Neural progenitor cell (in vitro differentiated cells): ENCODE results near the gene LTBP3. TPM values are rescaled to one million over a fixed set of nuclear protein-coding genes. Genes with fewer than 3 reads are reported as not detected.
A peak's percentile ranks its signal among the peaks of the same experiment; 100 is the strongest.

Source experiments
- DNase-seq: peaks from one replicate; pipeline ENCODE4 v3.0.0-alpha.2; 2016; ENCODE audit warnings: low spot score
- H2AFZ ChIP-seq: fragments of 200-600 bp; sonication (generic); replicated peaks from 2 replicates; pipeline ENCODE4 v1.6.1; 2016; ENCODE audit warnings: antibody characterized with exemption
- H3F3A ChIP-seq: fragments of 200-600 bp; sonication (generic); 2 replicates; pipeline ENCODE4 v1.6.1; 2016; ENCODE audit warnings: antibody characterized with exemption, low read depth
- H3K27ac ChIP-seq: fragments of 200-600 bp; sonication (generic); 2 replicates; pipeline ENCODE4 v1.5.1; 2016; ENCODE audit warnings: mild to moderate bottlenecking
- H3K27me3 ChIP-seq: fragments of 200-600 bp; sonication (generic); 2 replicates; pipeline ENCODE4 v1.6.1; 2016; ENCODE audit warnings: mild to moderate bottlenecking, moderate library complexity
- H3K36me3 ChIP-seq: fragments of 200-600 bp; sonication (generic); 2 replicates; pipeline ENCODE4 v1.5.1; 2016
- H3K4me1 ChIP-seq: fragments of 200-600 bp; sonication (generic); 2 replicates; pipeline ENCODE4 v1.6.1; 2016; ENCODE audit warnings: mixed run types
- H3K4me2 ChIP-seq: fragments of 200-600 bp; sonication (generic); 2 replicates; pipeline ENCODE4 v1.6.1; 2016
- H3K4me3 ChIP-seq: fragments of 200-600 bp; sonication (generic); 2 replicates; pipeline ENCODE4 v1.5.1; 2016
- H3K79me2 ChIP-seq: fragments of 200-600 bp; sonication (generic); 2 replicates; pipeline ENCODE4 v1.6.1; 2016; ENCODE audit warnings: low read depth
- H3K9ac ChIP-seq: fragments of 200-600 bp; sonication (generic); 2 replicates; pipeline ENCODE4 v1.6.1; 2016
- H3K9me3 ChIP-seq: fragments of 200-600 bp; sonication (generic); 2 replicates; pipeline ENCODE4 v1.5.1; 2016; ENCODE audit warnings: low read depth
- H4K20me1 ChIP-seq: fragments of 200-600 bp; sonication (generic); 2 replicates; pipeline ENCODE4 v1.6.1; 2016; ENCODE audit warnings: low read depth
- H3K27ac Mint-ChIP-seq: 3 replicates; pipeline ENCODE4 v1.8.0; 2021; ENCODE audit warnings: mixed read lengths
- H3K27me3 Mint-ChIP-seq: 2 replicates; pipeline ENCODE4 v1.8.0; 2022; ENCODE audit warnings: low read depth, mild to moderate bottlenecking, inconsistent platforms, moderate library complexity, mixed read lengths; ENCODE audit not compliant: insufficient read depth
- H3K36me3 Mint-ChIP-seq: 3 replicates; pipeline ENCODE4 v1.8.0; 2021; ENCODE audit warnings: mixed read lengths
- H3K4me1 Mint-ChIP-seq: 3 replicates; pipeline ENCODE4 v1.8.0; 2021; ENCODE audit warnings: mixed read lengths
- H3K4me3 Mint-ChIP-seq: 3 replicates; pipeline ENCODE4 v1.8.0; 2021; ENCODE audit warnings: mild to moderate bottlenecking, moderate library complexity, mixed read lengths
- H3K9me3 Mint-ChIP-seq: 3 replicates; pipeline ENCODE4 v1.8.0; 2020; ENCODE audit warnings: mixed read lengths
- EZH2 ChIP-seq: fragments of 200-600 bp; sonication (generic); IDR thresholded peaks from 2 replicates; pipeline ENCODE4 v1.6.1; 2017; ENCODE audit warnings: antibody characterized with exemption, mild to moderate bottlenecking, moderate library complexity
- EZH2phosphoT487 ChIP-seq: fragments of 200-600 bp; sonication (generic); IDR thresholded peaks from 2 replicates; pipeline ENCODE4 v1.6.1; 2017; ENCODE audit warnings: antibody characterized with exemption
- total RNA-seq: library from RNA; depleted of rRNA; stranded (reverse); fragments of >200 nt; gene quantifications from 2 replicates; pipeline ENCODE4 v1.2.3, GENCODE V29; 2015; ENCODE audit warnings: low replicate concordance
- TF ChIP-seq, protein P1 (sequence below): fragments of 200-600 bp; sonication (generic); IDR thresholded peaks from 2 replicates; pipeline ENCODE4 v1.5.1; 2017; ENCODE audit warnings: antibody characterized with exemption, mild to moderate bottlenecking

Gene LTBP3
- total RNA-seq, 1 donor from 2014 or later, result 1.2 TPM

DNA sequence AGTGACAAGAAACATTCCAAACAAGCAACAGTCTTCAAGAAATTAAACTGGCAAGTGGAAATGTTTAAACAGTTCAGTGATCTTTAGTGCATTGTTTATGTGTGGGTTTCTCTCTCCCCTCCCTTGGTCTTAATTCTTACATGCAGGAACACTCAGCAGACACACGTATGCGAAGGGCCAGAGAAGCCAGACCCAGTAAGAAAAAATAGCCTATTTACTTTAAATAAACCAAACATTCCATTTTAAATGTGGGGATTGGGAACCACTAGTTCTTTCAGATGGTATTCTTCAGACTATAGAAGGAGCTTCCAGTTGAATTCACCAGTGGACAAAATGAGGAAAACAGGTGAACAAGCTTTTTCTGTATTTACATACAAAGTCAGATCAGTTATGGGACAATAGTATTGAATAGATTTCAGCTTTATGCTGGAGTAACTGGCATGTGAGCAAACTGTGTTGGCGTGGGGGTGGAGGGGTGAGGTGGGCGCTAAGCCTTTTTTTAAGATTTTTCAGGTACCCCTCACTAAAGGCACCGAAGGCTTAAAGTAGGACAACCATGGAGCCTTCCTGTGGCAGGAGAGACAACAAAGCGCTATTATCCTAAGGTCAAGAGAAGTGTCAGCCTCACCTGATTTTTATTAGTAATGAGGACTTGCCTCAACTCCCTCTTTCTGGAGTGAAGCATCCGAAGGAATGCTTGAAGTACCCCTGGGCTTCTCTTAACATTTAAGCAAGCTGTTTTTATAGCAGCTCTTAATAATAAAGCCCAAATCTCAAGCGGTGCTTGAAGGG, 53.3 kb downstream of the LTBP3 start:
- Histone ChIP-seq H3K9ac (peak overlapping the region; percentile 100), H4K20me1 (peaks cover 82% of the 10 kb centered on the region), H2AFZ (no peak overlapping the region), H3K9me3 (no peaks in the 10 kb centered on the region), H3K4me1 (peaks cover 7% of the 10 kb centered on the region), H3K36me3 (peaks cover 65% of the 10 kb centered on the region), H3K4me2 (peak overlapping the region; percentile 98), H3F3A (peaks cover 91% of the 10 kb centered on the region), H3K4me3 (peak overlapping the region; percentile 93), H3K79me2 (peaks cover 90% of the 10 kb centered on the region), H3K27ac (peak overlapping the region; percentile 67), H3K27me3 (no peaks in the 10 kb centered on the region)
- Mint-ChIP-seq H3K9me3 (peaks cover 4% of the 10 kb centered on the region), H3K36me3 (peaks cover 27% of the 10 kb centered on the region), H3K27ac (no peak overlapping the region), H3K27me3 (peaks cover 33% of the 10 kb centered on the region), H3K4me3 (no peak overlapping the region), H3K4me1 (peaks cover 37% of the 10 kb centered on the region)
- TF ChIP-seq EZH2phosphoT487 (no peak), EZH2 (no peak)
- TF ChIP-seq, protein P1, sequence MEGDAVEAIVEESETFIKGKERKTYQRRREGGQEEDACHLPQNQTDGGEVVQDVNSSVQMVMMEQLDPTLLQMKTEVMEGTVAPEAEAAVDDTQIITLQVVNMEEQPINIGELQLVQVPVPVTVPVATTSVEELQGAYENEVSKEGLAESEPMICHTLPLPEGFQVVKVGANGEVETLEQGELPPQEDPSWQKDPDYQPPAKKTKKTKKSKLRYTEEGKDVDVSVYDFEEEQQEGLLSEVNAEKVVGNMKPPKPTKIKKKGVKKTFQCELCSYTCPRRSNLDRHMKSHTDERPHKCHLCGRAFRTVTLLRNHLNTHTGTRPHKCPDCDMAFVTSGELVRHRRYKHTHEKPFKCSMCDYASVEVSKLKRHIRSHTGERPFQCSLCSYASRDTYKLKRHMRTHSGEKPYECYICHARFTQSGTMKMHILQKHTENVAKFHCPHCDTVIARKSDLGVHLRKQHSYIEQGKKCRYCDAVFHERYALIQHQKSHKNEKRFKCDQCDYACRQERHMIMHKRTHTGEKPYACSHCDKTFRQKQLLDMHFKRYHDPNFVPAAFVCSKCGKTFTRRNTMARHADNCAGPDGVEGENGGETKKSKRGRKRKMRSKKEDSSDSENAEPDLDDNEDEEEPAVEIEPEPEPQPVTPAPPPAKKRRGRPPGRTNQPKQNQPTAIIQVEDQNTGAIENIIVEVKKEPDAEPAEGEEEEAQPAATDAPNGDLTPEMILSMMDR, result no peak
- DNase-seq, result no peak

DNA sequence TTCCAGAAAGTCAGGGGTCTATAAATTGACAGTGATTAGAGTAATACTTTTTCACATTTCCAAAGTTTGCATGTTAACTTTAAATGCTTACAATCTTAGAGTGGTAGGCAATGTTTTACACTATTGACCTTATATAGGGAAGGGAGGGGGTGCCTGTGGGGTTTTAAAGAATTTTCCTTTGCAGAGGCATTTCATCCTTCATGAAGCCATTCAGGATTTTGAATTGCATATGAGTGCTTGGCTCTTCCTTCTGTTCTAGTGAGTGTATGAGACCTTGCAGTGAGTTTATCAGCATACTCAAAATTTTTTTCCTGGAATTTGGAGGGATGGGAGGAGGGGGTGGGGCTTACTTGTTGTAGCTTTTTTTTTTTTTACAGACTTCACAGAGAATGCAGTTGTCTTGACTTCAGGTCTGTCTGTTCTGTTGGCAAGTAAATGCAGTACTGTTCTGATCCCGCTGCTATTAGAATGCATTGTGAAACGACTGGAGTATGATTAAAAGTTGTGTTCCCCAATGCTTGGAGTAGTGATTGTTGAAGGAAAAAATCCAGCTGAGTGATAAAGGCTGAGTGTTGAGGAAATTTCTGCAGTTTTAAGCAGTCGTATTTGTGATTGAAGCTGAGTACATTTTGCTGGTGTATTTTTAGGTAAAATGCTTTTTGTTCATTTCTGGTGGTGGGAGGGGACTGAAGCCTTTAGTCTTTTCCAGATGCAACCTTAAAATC, 54.0 kb downstream of the LTBP3 start:
- Mint-ChIP-seq H3K36me3 (peaks cover 27% of the 10 kb centered on the region), H3K4me3 (no peak overlapping the region), H3K4me1 (peaks cover 34% of the 10 kb centered on the region), H3K27ac (no peak overlapping the region), H3K27me3 (peaks cover 30% of the 10 kb centered on the region), H3K9me3 (peaks cover 4% of the 10 kb centered on the region)
- H3K79me2 ChIP-seq, result peaks cover 90% of the 10 kb centered on the region
- H3K9ac ChIP-seq, result peak overlapping the region; percentile 100
- H3K27me3 ChIP-seq, result no peaks in the 10 kb centered on the region
- H3F3A ChIP-seq, result peaks cover 98% of the 10 kb centered on the region
- no peak for DNase-seq
- H3K36me3 ChIP-seq, result peaks cover 72% of the 10 kb centered on the region
- H3K4me1 ChIP-seq, result peaks cover 7% of the 10 kb centered on the region
- no peaks in the 10 kb centered on the region for H3K9me3 ChIP-seq
- no peak overlapping the region for H2AFZ ChIP-seq
- H3K4me3 ChIP-seq, result peak overlapping the region; percentile 93
- H3K27ac ChIP-seq, result peak overlapping the region; percentile 67
- H3K4me2 ChIP-seq, result peak overlapping the region; percentile 98
- peaks cover 89% of the 10 kb centered on the region for H4K20me1 ChIP-seq
- TF ChIP-seq EZH2phosphoT487 (no peak), EZH2 (no peak)
- TF ChIP-seq, protein P1, result no peak

DNA sequence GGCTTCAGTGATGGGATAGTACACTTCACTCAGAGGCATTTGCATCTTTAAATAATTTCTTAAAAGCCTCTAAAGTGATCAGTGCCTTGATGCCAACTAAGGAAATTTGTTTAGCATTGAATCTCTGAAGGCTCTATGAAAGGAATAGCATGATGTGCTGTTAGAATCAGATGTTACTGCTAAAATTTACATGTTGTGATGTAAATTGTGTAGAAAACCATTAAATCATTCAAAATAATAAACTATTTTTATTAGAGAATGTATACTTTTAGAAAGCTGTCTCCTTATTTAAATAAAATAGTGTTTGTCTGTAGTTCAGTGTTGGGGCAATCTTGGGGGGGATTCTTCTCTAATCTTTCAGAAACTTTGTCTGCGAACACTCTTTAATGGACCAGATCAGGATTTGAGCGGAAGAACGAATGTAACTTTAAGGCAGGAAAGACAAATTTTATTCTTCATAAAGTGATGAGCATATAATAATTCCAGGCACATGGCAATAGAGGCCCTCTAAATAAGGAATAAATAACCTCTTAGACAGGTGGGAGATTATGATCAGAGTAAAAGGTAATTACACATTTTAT, 54.7 kb downstream of the LTBP3 start:
- H3K27ac ChIP-seq, result peak overlapping the region; percentile 15
- Mint-ChIP-seq H3K4me1 (peaks cover 34% of the 10 kb centered on the region), H3K36me3 (peaks cover 27% of the 10 kb centered on the region), H3K27me3 (peaks cover 30% of the 10 kb centered on the region), H3K4me3 (no peak overlapping the region), H3K9me3 (peaks cover 4% of the 10 kb centered on the region), H3K27ac (no peak overlapping the region)
- H3K27me3 ChIP-seq, result no peaks in the 10 kb centered on the region
- H3K79me2 ChIP-seq, result peaks cover 96% of the 10 kb centered on the region
- no peak for DNase-seq
- H3K4me1 ChIP-seq, result peaks cover 7% of the 10 kb centered on the region
- TF ChIP-seq, protein P1, result no peak
- TF ChIP-seq EZH2phosphoT487 (no peak), EZH2 (no peak)
- H4K20me1 ChIP-seq, result peaks cover 91% of the 10 kb centered on the region
- H3K4me2 ChIP-seq, result peak overlapping the region; percentile 98
- H3K9ac ChIP-seq, result peak overlapping the region; percentile 100
- H3K4me3 ChIP-seq, result peak overlapping the region; percentile 93
- H3F3A ChIP-seq, result peaks cover 98% of the 10 kb centered on the region
- no peak overlapping the region for H2AFZ ChIP-seq
- H3K36me3 ChIP-seq, result peaks cover 72% of the 10 kb centered on the region
- H3K9me3 ChIP-seq, result no peaks in the 10 kb centered on the region
